ENCODE results near the gene BDH2. TPM values are rescaled to one million over a fixed set of nuclear protein-coding genes. Genes with fewer than 3 reads are reported as not detected.
A peak's percentile ranks its signal among the peaks of the same experiment; 100 is the strongest.

Gene BDH2
- total and polyA plus RNA-seq, 2 of the 8 experiments (the other 6 are each of a cell fraction or from before 2014, with no cell fraction given), result 46.0 to 46.2 TPM

DNA sequence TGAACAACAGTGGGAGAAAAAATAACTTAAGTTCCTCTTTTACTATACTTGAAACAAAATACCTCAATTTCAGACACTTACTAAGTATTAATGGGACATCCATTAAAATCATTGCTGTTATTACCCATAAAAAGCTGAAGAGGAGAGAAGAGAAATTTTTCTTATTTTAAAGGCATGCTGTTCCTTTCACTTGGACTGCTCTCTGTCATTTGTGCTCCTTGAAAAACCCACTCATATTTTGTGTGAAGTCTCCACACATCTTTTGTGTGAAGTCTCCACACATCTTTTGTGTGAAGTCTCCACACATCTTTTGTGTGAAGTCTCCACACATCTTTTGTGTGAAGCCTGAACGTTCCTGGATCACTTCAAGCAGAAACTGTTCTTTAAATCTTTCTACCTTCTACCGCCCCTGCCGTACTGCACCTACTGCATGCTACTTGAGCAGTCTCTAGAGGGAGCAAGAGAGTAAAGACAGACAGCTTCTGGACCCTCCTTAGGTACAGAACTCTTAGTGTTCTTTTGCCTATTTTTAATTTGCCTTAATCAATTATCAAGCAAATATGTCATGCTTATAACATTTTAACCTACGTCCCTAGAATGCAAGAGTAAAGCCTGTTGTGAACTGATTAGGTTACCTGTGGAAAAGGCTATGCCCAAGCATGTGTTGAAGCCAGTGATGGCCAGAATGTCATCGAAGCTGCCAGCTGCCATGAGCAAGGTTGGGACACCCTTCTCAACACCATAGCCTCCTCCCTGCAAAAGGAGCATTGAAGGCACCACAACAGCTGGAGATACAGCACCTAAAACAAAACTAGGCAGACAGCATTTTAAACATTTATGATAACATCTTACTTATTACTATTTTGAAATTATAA lies 53.0 kb downstream of the BDH2 start:
- Histone ChIP-seq H2BK15ac (ENCODE audit: low read length) (no peak overlapping the region), H4K5ac (ENCODE audit: insufficient read length, low read depth, low read length) (no peak overlapping the region), H4K91ac (replicated peaks; ENCODE audit: insufficient read length, low read length) (no peak overlapping the region), H3K14ac (ENCODE audit: insufficient read length) (no peak overlapping the region), H3K9ac (replicated peaks in 1 of 4; ENCODE audit: extremely low read depth in 1 of 4, low read depth in 3 of 4, low read length in 3 of 4) (no peak overlapping the region), H3K27me3 (replicated peaks in 1 of 4; ENCODE audit: control insufficient read depth in 3 of 4, extremely low read depth in 1 of 4, insufficient read depth in 3 of 4, low read length in 3 of 4) (no peaks in the 10 kb centered on the region), H3K79me1 (ENCODE audit: low read depth, low read length) (no peaks in the 10 kb centered on the region), H3K56ac (replicated peaks; ENCODE audit: insufficient read length, low read depth, low read length) (no peak overlapping the region), H3K4me3 (ENCODE audit: extremely low read depth in 1 of 4, insufficient read depth in 2 of 4, low read depth in 3 of 4, low read length in 4 of 4) (no peak overlapping the region), H4K8ac (ENCODE audit: extremely low read depth, insufficient read depth, low read length) (no peak overlapping the region), H2AFZ (ENCODE audit: low read length) (no peak overlapping the region), H3K4me2 (ENCODE audit: insufficient read depth in 1 of 2, low read depth in 2 of 2, low read length in 2 of 2) (no peak overlapping the region), H3K36me3 (ENCODE audit: control insufficient read depth in 2 of 4, insufficient read depth in 4 of 4, low read length in 3 of 4) (no peaks in the 10 kb centered on the region), H2BK20ac (ENCODE audit: low read length) (no peak overlapping the region), H3K23ac (ENCODE audit: insufficient read length) (no peak overlapping the region), H2BK120ac (replicated peaks; ENCODE audit: low read depth, low read length) (no peak overlapping the region), H2BK12ac (ENCODE audit: low read depth, low read length) (no peak overlapping the region), H3K27ac (ENCODE audit: low read depth, low read length) (no peak overlapping the region), H3K79me2 (ENCODE audit: control insufficient read depth in 1 of 2, insufficient read depth in 2 of 2, low read length in 2 of 2) (no peaks in the 10 kb centered on the region), H3K23me2 (ENCODE audit: low read depth, low read length) (no peaks in the 10 kb centered on the region), H2BK5ac (ENCODE audit: low read depth, low read length) (no peak overlapping the region), H4K20me1 (replicated peaks in 1 of 2; ENCODE audit: control insufficient read depth in 1 of 2, insufficient read depth in 2 of 2, low read length in 2 of 2) (no peaks in the 10 kb centered on the region), H3K9me3 (ENCODE audit: insufficient read depth in 2 of 2, low read depth in 1 of 2, low read length in 1 of 2) (no peaks in the 10 kb centered on the region), H3K4ac (replicated peaks; ENCODE audit: insufficient read length, low read depth, low read length) (no peak overlapping the region), H2AK5ac (ENCODE audit: low read depth, low read length) (no peak overlapping the region), H3K4me1 (replicated peaks in 1 of 4; ENCODE audit: control insufficient read depth in 3 of 4, insufficient read depth in 4 of 4, low read length in 3 of 4) (no peaks in the 10 kb centered on the region), H3K18ac (ENCODE audit: extremely low read depth, low read length) (no peak overlapping the region)
- ChIA-PET CTCF (ENCODE audit: partially characterized antibody) (interaction anchor here (0.5 to 2.7 kb wide), 27 partner anchors 9 to 932 kb away, joined by 3 to 18 read pairs (median 4); partner anchors contain the start of gene BDH2), POLR2A (ENCODE audit: partially characterized antibody) (no interaction called here)
- 48% methylated on average over 5 of the region's 5 CpGs; no CpG with 5 or more reads in 1 of the 2 experiments for WGBS, 2 experiments (ENCODE audit: extremely low coverage in 1 of 2, insufficient coverage in 1 of 2, insufficient read length in 1 of 2, insufficient replicate concordance in 2 of 2, low coverage in 1 of 2, low lambda C conversion rate in 2 of 2, missing lambda C conversion rate in 1 of 2)
- DNase-seq (ENCODE audit: low read depth in 1 of 2, low spot score in 2 of 2) (no peak), FAIRE-seq (peak; percentile 90)
- TF ChIP-seq HDAC2 (IDR thresholded peaks at IDR 0.05; ENCODE audit: borderline replicate concordance in 1 of 2, low read depth in 2 of 2, low read length in 2 of 2) (no peak), TAF1 (IDR thresholded peaks at IDR 0.05; ENCODE audit: low read depth, low read length) (no peak), CTCF (IDR thresholded peaks at IDR 0.05; ENCODE audit: control extremely low read depth in 1 of 3, insufficient read depth in 1 of 3, low read depth in 1 of 3, low read length in 3 of 3) (peak in 2 of 3 experiments; percentile 71 to 77; a peak in 3 of 4 replicates), BRCA1 (IDR thresholded peaks at IDR 0.05; ENCODE audit: low read depth, low read length) (no peak), BCL11A (IDR thresholded peaks at IDR 0.05; ENCODE audit: low read depth in 2 of 2, low read length in 2 of 2) (no peak), RAD21 (IDR thresholded peaks at IDR 0.05 in 1 of 2, conservative IDR thresholded peaks at IDR 0.05 in 1 of 2; ENCODE audit: low read depth in 2 of 2, low read length in 2 of 2) (peak; percentile 58 to 62), GTF2F1 (IDR thresholded peaks at IDR 0.05; ENCODE audit: borderline replicate concordance, low read depth, low read length) (no peak), ASH2L (IDR thresholded peaks at IDR 0.05; ENCODE audit: low read length) (no peak)
